Naive B cell (primary cell): ENCODE results near the gene ZNF28. TPM values are rescaled to one million over a fixed set of nuclear protein-coding genes. Genes with fewer than 3 reads are reported as not detected.
A peak's percentile ranks its signal among the peaks of the same experiment; 100 is the strongest.
"Not testable (repeated sequence)": the region's sequence is repeated elsewhere in the genome, so short reads cannot be mapped to it uniquely, and the experiment has no call there.

Source experiments
- ATAC-seq, 2 donors: fragments of 150-1000 bp; cut with Tn5 transposase; 2 replicates each; pipeline ENCODE4 v1.10.0; 2021; ENCODE audit warnings: low read depth in 2 of 2, mild to moderate bottlenecking in 2 of 2, moderate library complexity in 2 of 2
- DNase-seq: peaks from one replicate; pipeline ENCODE4 v3.0.0; 2022
- H3K27ac Mint-ChIP-seq, 6 donors: one replicate each; pipeline ENCODE4 v1.8.0; 2020 to 2022; ENCODE audit warnings: mild to moderate bottlenecking in 6 of 6, mixed read lengths in 6 of 6, moderate library complexity in 5 of 6, inconsistent platforms in 2 of 6
- H3K27me3 Mint-ChIP-seq, 3 donors: one replicate each; pipeline ENCODE4 v1.8.0; 2021 to 2022; ENCODE audit warnings: mixed read lengths in 3 of 3, mild to moderate bottlenecking in 1 of 3
- H3K36me3 Mint-ChIP-seq, 2 donors: one replicate each; pipeline ENCODE4 v1.8.0; 2020 to 2022; ENCODE audit warnings: mixed read lengths in 2 of 2, inconsistent platforms in 1 of 2, mild to moderate bottlenecking in 1 of 2
- H3K4me1 Mint-ChIP-seq, 3 donors: one replicate each; pipeline ENCODE4 v1.8.0; 2020 to 2022; ENCODE audit warnings: mixed read lengths in 3 of 3, inconsistent platforms in 1 of 3, mild to moderate bottlenecking in 1 of 3, moderate library complexity in 1 of 3
- H3K4me3 Mint-ChIP-seq, 8 donors: one replicate each; pipeline ENCODE4 v1.8.0; 2020 to 2022; ENCODE audit warnings: mild to moderate bottlenecking in 8 of 8, mixed read lengths in 8 of 8, moderate library complexity in 8 of 8, inconsistent platforms in 2 of 8
- H3K9me3 Mint-ChIP-seq, 7 donors: one replicate each; pipeline ENCODE4 v1.8.0; 2020 to 2022; ENCODE audit warnings: mixed read lengths in 7 of 7, mild to moderate bottlenecking in 5 of 7, inconsistent platforms in 2 of 7, moderate library complexity in 1 of 7
- polyA plus RNA-seq, 6 donors: library from polyadenylated mRNA; unstranded; fragments of 300-500 nt; fragmentation: Illumina TruSeq; gene quantifications; one replicate each; pipeline ENCODE4 v1.2.3, GENCODE V29; 2021; ENCODE audit warnings: low read depth in 6 of 6

Gene ZNF28
- polyA plus RNA-seq, 6 donors from 2014 or later: 16.7 to 37.8 (median 19.8) TPM

GRCh38 chr19:52820472-52821203 is 795 bp downstream of the ZNF28 start:
- H3K27ac Mint-ChIP-seq: peak overlapping the region; percentile 87 to 97 (median 92)
- H3K27me3 Mint-ChIP-seq, DNase-seq: not testable (repeated sequence)
- H3K9me3 Mint-ChIP-seq: peaks cover 0 to 11% (median 3%) of the 10 kb centered on the region in 7 donors
- H3K36me3 Mint-ChIP-seq: peaks cover 14 to 20% of the 10 kb centered on the region in 2 donors
- ATAC-seq: peak; percentile 20 to 39
- H3K4me1 Mint-ChIP-seq: peaks cover 14 to 33% (median 28%) of the 10 kb centered on the region in 3 donors
- H3K4me3 Mint-ChIP-seq: peak overlapping the region; percentile 81 to 96 (median 94)

- Mint-ChIP-seq H3K9me3 (peaks cover 0 to 36% (median 27%) of the 10 kb centered on the region in 7 donors), H3K36me3 (peaks cover 34 to 35% of the 10 kb centered on the region in 2 donors), H3K27me3 (no peaks in the 10 kb centered on the region), H3K4me1 (peaks cover 0 to 3% (median 0%) of the 10 kb centered on the region in 3 donors), H3K27ac (no peak overlapping the region), H3K4me3 (peak overlapping the region in 1 of 8 donors; percentile 5)
- no peak for DNase-seq
- ATAC-seq: no peak
Observed at GRCh38 chr19:52809801-52810200, 11.6 kb downstream of the ZNF28 start.

GRCh38 chr19:52799950-52800640 is 21.3 kb downstream of the ZNF28 start:
- Mint-ChIP-seq H3K36me3 (peaks cover 46 to 67% of the 10 kb centered on the region in 2 donors), H3K9me3 (peaks cover 10 to 90% (median 87%) of the 10 kb centered on the region in 7 donors)
- not testable (repeated sequence) for DNase-seq, H3K4me1 Mint-ChIP-seq, H3K4me3 Mint-ChIP-seq, H3K27me3 Mint-ChIP-seq, ATAC-seq, H3K27ac Mint-ChIP-seq

GRCh38 chr19:52789440-52789839 is 32.0 kb downstream of the ZNF28 start:
- Mint-ChIP-seq H3K4me1 (peaks cover 21 to 35% (median 34%) of the 10 kb centered on the region in 3 donors), H3K27me3 (no peaks in the 10 kb centered on the region), H3K27ac (peak overlapping the region in 1 of 6 donors; percentile 37), H3K9me3 (peaks cover 0 to 24% (median 17%) of the 10 kb centered on the region in 7 donors), H3K4me3 (peak overlapping the region in 3 of 8 donors; percentile 59 to 98 (median 78)), H3K36me3 (peaks cover 0 to 8% of the 10 kb centered on the region in 2 donors)
- ATAC-seq: no peak
- DNase-seq: no peak

- peaks cover 0 to 10% (median 0%) of the 10 kb centered on the region in 7 donors for H3K9me3 Mint-ChIP-seq
- peaks cover 32 to 49% (median 48%) of the 10 kb centered on the region in 3 donors for H3K4me1 Mint-ChIP-seq
- peak within 1 kb of the TSS; percentile 77 to 98 (median 96) for H3K4me3 Mint-ChIP-seq
Observed at GRCh38 chr19:52786464-52787354, 34.7 kb downstream of the ZNF28 start, which contains the start of gene ZNF600. ZNF600 (minus strand) TSS chr19:52786791; CDS start chr19:52778888, 7,903 bp downstream.

GRCh38 chr19:52786078-52786463 is 35.4 kb downstream of the ZNF28 start:
- peaks cover 5 to 13% of the 10 kb centered on the region in 2 donors for H3K36me3 Mint-ChIP-seq
- peak overlapping the region; percentile 48 to 96 (median 77) for H3K27ac Mint-ChIP-seq
- H3K4me3 Mint-ChIP-seq: peak overlapping the region; percentile 77 to 98 (median 96)
- H3K4me1 Mint-ChIP-seq: peaks cover 32 to 48% (median 48%) of the 10 kb centered on the region in 3 donors
- DNase-seq (no peak), ATAC-seq (peak in 1 of 2 donors; percentile 17)
- peaks cover 0 to 9% (median 0%) of the 10 kb centered on the region in 7 donors for H3K9me3 Mint-ChIP-seq
- no peaks in the 10 kb centered on the region for H3K27me3 Mint-ChIP-seq

More at GRCh38 chr19:52786464-52787354, 34.7 kb downstream of the ZNF28 start, which contains the start of gene ZNF600:
- ATAC-seq (peak; percentile 98), DNase-seq (peak; percentile 74)
- H3K27me3 Mint-ChIP-seq: not testable (repeated sequence)
- Mint-ChIP-seq H3K36me3 (peaks cover 5 to 13% of the 10 kb centered on the region in 2 donors), H3K27ac (peak within 1 kb of the TSS; percentile 59 to 96 (median 88))

GRCh38 chr19:52785506-52785905 is 35.9 kb downstream of the ZNF28 start:
- H3K9me3 Mint-ChIP-seq: peaks cover 0 to 5% (median 0%) of the 10 kb centered on the region in 7 donors
- DNase-seq (no peak), ATAC-seq (no peak)
- H3K27ac Mint-ChIP-seq: peak overlapping the region; percentile 48 to 96 (median 62)
- peaks cover 5 to 16% of the 10 kb centered on the region in 2 donors for H3K36me3 Mint-ChIP-seq
- peak overlapping the region; percentile 77 to 98 (median 96) for H3K4me3 Mint-ChIP-seq
- no peaks in the 10 kb centered on the region for H3K27me3 Mint-ChIP-seq
- H3K4me1 Mint-ChIP-seq: peaks cover 32 to 48% (median 46%) of the 10 kb centered on the region in 3 donors

- Mint-ChIP-seq H3K4me3 (peak overlapping the region in 1 of 8 donors; percentile 38), H3K4me1 (peaks cover 35 to 50% (median 48%) of the 10 kb centered on the region in 3 donors), H3K36me3 (peaks cover 23 to 42% of the 10 kb centered on the region in 2 donors)
- H3K27ac Mint-ChIP-seq, ATAC-seq, H3K27me3 Mint-ChIP-seq, DNase-seq, H3K9me3 Mint-ChIP-seq: not testable (repeated sequence)
Observed at GRCh38 chr19:52782864-52783263, 38.6 kb downstream of the ZNF28 start.

GRCh38 chr19:52778811-52779210 is 42.6 kb downstream of the ZNF28 start:
- H3K4me1 Mint-ChIP-seq: peaks cover 12 to 14% (median 13%) of the 10 kb centered on the region in 3 donors
- peaks cover 0 to 17% (median 4%) of the 10 kb centered on the region in 7 donors for H3K9me3 Mint-ChIP-seq
- no peak for DNase-seq
- H3K4me3 Mint-ChIP-seq: no peak overlapping the region
- no peaks in the 10 kb centered on the region for H3K27me3 Mint-ChIP-seq
- H3K36me3 Mint-ChIP-seq: peaks cover 44 to 50% of the 10 kb centered on the region in 2 donors
- H3K27ac Mint-ChIP-seq: peak overlapping the region in 3 of 6 donors; percentile 24 to 66 (median 39)
- no peak for ATAC-seq

- not testable (repeated sequence) for H3K4me1 Mint-ChIP-seq, DNase-seq, H3K27ac Mint-ChIP-seq, H3K27me3 Mint-ChIP-seq, ATAC-seq, H3K4me3 Mint-ChIP-seq
- Mint-ChIP-seq H3K36me3 (peaks cover 5 to 17% of the 10 kb centered on the region in 2 donors), H3K9me3 (peaks cover 2 to 22% (median 16%) of the 10 kb centered on the region in 7 donors)
Observed at GRCh38 chr19:52756447-52756846, 65.0 kb downstream of the ZNF28 start.

- no peaks in the 10 kb centered on the region for H3K27me3 Mint-ChIP-seq
- no peak for ATAC-seq
- no peak overlapping the region for H3K27ac Mint-ChIP-seq
- peaks cover 0 to 8% of the 10 kb centered on the region in 2 donors for H3K36me3 Mint-ChIP-seq
- DNase-seq: no peak
- H3K9me3 Mint-ChIP-seq: peaks cover 0 to 5% (median 0%) of the 10 kb centered on the region in 7 donors
- H3K4me3 Mint-ChIP-seq: no peak overlapping the region
- H3K4me1 Mint-ChIP-seq: no peaks in the 10 kb centered on the region
Observed at GRCh38 chr19:52749780-52750179, 71.7 kb downstream of the ZNF28 start.

- Mint-ChIP-seq H3K4me1 (no peaks in the 10 kb centered on the region), H3K27me3 (no peaks in the 10 kb centered on the region), H3K27ac (no peak overlapping the region), H3K9me3 (peaks cover 0 to 3% (median 0%) of the 10 kb centered on the region in 7 donors), H3K4me3 (no peak overlapping the region), H3K36me3 (no peaks in the 10 kb centered on the region)
- DNase-seq (peak; percentile 16), ATAC-seq (no peak)
Observed at GRCh38 chr19:52748336-52748950, 73.0 kb downstream of the ZNF28 start.
